B cell (primary cell): ENCODE results near the gene IL18R1. TPM values are rescaled to one million over a fixed set of nuclear protein-coding genes. Genes with fewer than 3 reads are reported as not detected.

Experiments
- ATAC-seq: fragments of 200-7000 bp; cut with Tn5 transposase; one replicate; pipeline ENCODE4 v1.10.0; 2021; ENCODE audit warnings: low read depth, mild to moderate bottlenecking, moderate number of reproducible peaks, moderate library complexity
- CTCF ChIA-PET: fragments of 350-600 bp; sonication (Branson Sonifier 250); formaldehyde crosslinking; loops from one replicate; lab custom pipeline; 2021; ENCODE audit warnings: antibody characterized with exemption, inconsistent platforms; lab: Charles Lee
- POLR2A ChIA-PET: fragments of 350-600 bp; sonication (Branson Sonifier 250); formaldehyde crosslinking; loops from one replicate; lab custom pipeline; 2021; ENCODE audit warnings: antibody characterized with exemption; lab: Charles Lee
- DNase-seq: peaks from one replicate; pipeline ENCODE4 v3.0.0; 2013
- H2AFZ ChIP-seq: 2 replicates; pipeline ENCODE4 v1.6.1; 2012; ENCODE audit warnings: mild to moderate bottlenecking, low read depth, low read length; ENCODE audit not compliant: insufficient read depth, poor library complexity, severe bottlenecking
- H3K27ac ChIP-seq, 2 donors: 1 replicate in 1 of 2; 2 replicates in 1 of 2; pipeline ENCODE4 v1.5.1; 2012 to 2013; ENCODE audit warnings: low read length in 2 of 2, mild to moderate bottlenecking in 2 of 2, moderate library complexity in 1 of 2
- H3K27me3 ChIP-seq, 4 experiments: fragments of 200-600 bp in 1 of 4; sonication (generic) in 1 of 4; replicated peaks in 1 of 4; 1 replicate in 2 of 4; 2 replicates in 2 of 4; pipeline versions ENCODE4 v1.6.1 to v1.7.0; 2013 to 2016; ENCODE audit warnings: low read length in 3 of 4, mild to moderate bottlenecking in 2 of 4, mixed read lengths in 1 of 4, moderate library complexity in 1 of 4; ENCODE audit not compliant: insufficient read depth in 4 of 4, control insufficient read depth in 3 of 4; ENCODE audit errors: control extremely low read depth in 1 of 4
- H3K36me3 ChIP-seq, 2 experiments: replicated peaks in 1 of 2; 1 replicate in 1 of 2; 2 replicates in 1 of 2; pipeline versions ENCODE4 v1.6.1 to v1.7.1; 2013; ENCODE audit warnings: low read length in 1 of 2; ENCODE audit not compliant: insufficient read depth in 2 of 2, control insufficient read depth in 1 of 2; ENCODE audit errors: control extremely low read depth in 1 of 2, extremely low read depth in 1 of 2
- H3K4me1 ChIP-seq, 2 donors: fragments of 200-600 bp in 1 of 2; sonication (generic) in 1 of 2; 1 replicate in 1 of 2; 2 replicates in 1 of 2; pipeline versions ENCODE4 v1.5.1 to v1.6.1; 2013 to 2017; ENCODE audit warnings: low read length in 2 of 2; ENCODE audit not compliant: control insufficient read depth in 2 of 2, insufficient read depth in 2 of 2
- H3K4me2 ChIP-seq: replicated peaks from 2 replicates; pipeline ENCODE3; 2012; ENCODE audit warnings: mild to moderate bottlenecking, low read depth, low read length; ENCODE audit not compliant: poor library complexity, severe bottlenecking
- H3K4me3 ChIP-seq, 5 experiments: fragments of 200-600 bp in 1 of 5; sonication (generic) in 1 of 5; 1 replicate in 3 of 5; 2 replicates in 2 of 5; pipeline versions ENCODE4 v1.5.1 to v1.7.0; 2011 to 2016; ENCODE audit warnings: low read length in 4 of 5, mild to moderate bottlenecking in 4 of 5, low read depth in 2 of 5, control low read depth in 1 of 5, moderate library complexity in 1 of 5; ENCODE audit not compliant: insufficient read depth in 1 of 5; ENCODE audit errors: control extremely low read depth in 1 of 5, extremely low read depth in 1 of 5
- H3K79me2 ChIP-seq: fragments of 200-600 bp; sonication (generic); one replicate; pipeline ENCODE4 v1.6.0; 2016; ENCODE audit warnings: low read length; ENCODE audit not compliant: control insufficient read depth, insufficient read depth
- H3K9ac ChIP-seq: fragments of 200-600 bp; sonication (generic); 2 replicates; pipeline ENCODE4 v1.6.1; 2017; ENCODE audit warnings: mild to moderate bottlenecking, low read length, moderate library complexity
- H3K9me3 ChIP-seq, 3 donors: one replicate each; pipeline versions ENCODE4 v1.6.1 to v1.7.1; 2013; ENCODE audit warnings: low read length in 2 of 3; ENCODE audit not compliant: control insufficient read depth in 2 of 3, insufficient read depth in 1 of 3; ENCODE audit errors: control extremely low read depth in 1 of 3
- H4K20me1 ChIP-seq: 2 replicates; pipeline ENCODE4 v1.6.0; 2012; ENCODE audit warnings: mild to moderate bottlenecking, low read length; ENCODE audit not compliant: insufficient read depth, control insufficient read depth, poor library complexity, severe bottlenecking
- H3K27ac Mint-ChIP-seq: one replicate; pipeline ENCODE4 v1.8.0; 2021; ENCODE audit warnings: mixed read lengths
- H3K27me3 Mint-ChIP-seq: one replicate; pipeline ENCODE4 v1.8.0; 2021; ENCODE audit warnings: mixed read lengths
- H3K4me1 Mint-ChIP-seq: one replicate; pipeline ENCODE4 v1.8.0; 2021; ENCODE audit warnings: mixed read lengths
- H3K4me3 Mint-ChIP-seq: one replicate; pipeline ENCODE4 v1.8.0; 2021; ENCODE audit warnings: mixed read lengths
- H3K9me3 Mint-ChIP-seq: one replicate; pipeline ENCODE4 v1.8.0; 2022; ENCODE audit warnings: mixed read lengths; ENCODE audit not compliant: insufficient read depth
- CTCF ChIP-seq: fragments of 200-600 bp; IDR thresholded peaks from one replicate; pipeline ENCODE4 v1.8.0; 2022; ENCODE audit warnings: antibody characterized with exemption, mild to moderate bottlenecking
- EZH2 ChIP-seq: IDR thresholded peaks from 2 replicates; pipeline ENCODE4 v1.6.1; 2012; ENCODE audit warnings: borderline replicate concordance, low read depth, mild to moderate bottlenecking, moderate library complexity, low read length; ENCODE audit not compliant: insufficient read depth, poor library complexity, severe bottlenecking
- WGBS: methylation state at CpG from one replicate; pipeline ENCODE4 v1.1.5; 2013; ENCODE audit warnings: missing lambda C conversion rate; ENCODE audit not compliant: insufficient coverage; 5-methylcytosine and 5-hydroxymethylcytosine counted together
- intact Hi-C: fragments of 100-400 bp; cut with micrococcal nuclease; formaldehyde crosslinking; loops from one replicate; pipeline ENCODE4 v1.10.0; 2022
- polyA plus RNA-seq: library from polyadenylated mRNA; depleted of rRNA; stranded (reverse); fragments of >200 nt; gene quantifications from 2 replicates; pipeline ENCODE4 v1.2.3, GENCODE V29; 2012
- total RNA-seq, 2 donors: library from RNA; stranded (reverse); fragments of 120-200 nt in 1 of 2; gene quantifications; 1 replicate in 1 of 2; 2 replicates in 1 of 2; pipeline versions ENCODE4 v1.2.3 to v1.2.4, GENCODE V29; 2013 to 2022

The IL18R1 gene
- total and polyA plus RNA-seq, 2 donors (not counting 1 experiment from before 2014, with no cell fraction given): 1.1 TPM

GRCh38 chr2:102367331-102367971 lies 11.9 kb downstream of the IL18R1 start:
- no peaks in the 10 kb centered on the region for H3K36me3 ChIP-seq
- peaks cover 10% of the 10 kb centered on the region for H3K4me1 Mint-ChIP-seq
- intact Hi-C loops: no loop called here
- H3K27ac Mint-ChIP-seq: no peak overlapping the region
- H3K27ac ChIP-seq: no peak overlapping the region
- ChIA-PET CTCF (no interaction called here), POLR2A (no interaction called here)
- H2AFZ ChIP-seq: no peak overlapping the region
- peaks cover 0 to 18% (median 10%) of the 10 kb centered on the region in 3 donors for H3K9me3 ChIP-seq
- no peak for DNase-seq
- H3K9me3 Mint-ChIP-seq: peaks cover 12% of the 10 kb centered on the region
- H3K27me3 ChIP-seq: no peaks in the 10 kb centered on the region
- ATAC-seq: no peak
- H3K9ac ChIP-seq: no peak overlapping the region
- no peaks in the 10 kb centered on the region for H3K27me3 Mint-ChIP-seq
- H4K20me1 ChIP-seq: no peaks in the 10 kb centered on the region
- H3K79me2 ChIP-seq: no peaks in the 10 kb centered on the region
- H3K4me2 ChIP-seq: no peak overlapping the region
- 42% methylated on average over 2 of the region's 6 CpGs for WGBS
- no peak overlapping the region for H3K4me3 Mint-ChIP-seq
- no peak overlapping the region for H3K4me3 ChIP-seq
- TF ChIP-seq CTCF (no peak), EZH2 (no peak)
- peaks cover 0 to 8% of the 10 kb centered on the region in 2 donors for H3K4me1 ChIP-seq

- 100% methylated on average over 3 of the region's 5 CpGs for WGBS
- Mint-ChIP-seq H3K9me3 (peaks cover 12% of the 10 kb centered on the region), H3K27ac (no peak overlapping the region), H3K27me3 (no peaks in the 10 kb centered on the region), H3K4me1 (peaks cover 10% of the 10 kb centered on the region), H3K4me3 (no peak overlapping the region)
- H2AFZ ChIP-seq: no peak overlapping the region
- no peaks in the 10 kb centered on the region for H3K79me2 ChIP-seq
- no peak overlapping the region for H3K27ac ChIP-seq
- no peak for TF ChIP-seq EZH2
- no peak for TF ChIP-seq CTCF
- H3K36me3 ChIP-seq: no peaks in the 10 kb centered on the region
- POLR2A ChIA-PET: no interaction called here
- H3K4me3 ChIP-seq: no peak overlapping the region
- no peak for ATAC-seq
- CTCF ChIA-PET: no interaction called here
- H3K27me3 ChIP-seq: no peaks in the 10 kb centered on the region
- peaks cover 0 to 18% (median 10%) of the 10 kb centered on the region in 3 donors for H3K9me3 ChIP-seq
- intact Hi-C loops: no loop called here
- no peak overlapping the region for H3K9ac ChIP-seq
- H4K20me1 ChIP-seq: no peaks in the 10 kb centered on the region
- H3K4me2 ChIP-seq: no peak overlapping the region
- H3K4me1 ChIP-seq: peaks cover 0 to 8% of the 10 kb centered on the region in 2 donors
- no peak for DNase-seq
These were observed 13.0 kb downstream of the IL18R1 start for GRCh38 chr2:102368461-102369109.
